Ovary (tissue), 9 donors: ENCODE measurements around the gene CEP97. TPM values are rescaled to one million over a fixed set of nuclear protein-coding genes. Genes with fewer than 3 reads are reported as not detected.

ENCODE experiments used
- DNase-seq, 5 donors: peaks; one replicate each; pipeline ENCODE4 v3.0.0-alpha.2; 2019 to 2020
- H3K27ac ChIP-seq, 2 donors: fragments of 200-600 bp; one replicate each; pipeline versions ENCODE4 v1.5.1 to v1.8.0; 2019 to 2022
- H3K27me3 ChIP-seq: fragments of 200-600 bp; one replicate; pipeline ENCODE4 v1.8.0; 2022
- H3K36me3 ChIP-seq: fragments of 200-600 bp; sonication (generic); one replicate; pipeline ENCODE4 v1.5.1; 2019
- H3K4me1 ChIP-seq: one replicate; pipeline ENCODE4 v1.8.1; 2013; ENCODE audit warnings: mild to moderate bottlenecking, moderate library complexity; ENCODE audit not compliant: insufficient read depth
- H3K4me3 ChIP-seq: fragments of 200-600 bp; sonication (generic); one replicate; pipeline ENCODE4 v1.5.1; 2017
- H3K9me3 ChIP-seq, 2 donors: fragments of 200-600 bp in 1 of 2; sonication (generic) in 1 of 2; one replicate each; pipeline versions ENCODE4 v1.5.1 to v1.8.1; 2013 to 2019; ENCODE audit warnings: mild to moderate bottlenecking in 1 of 2, moderate library complexity in 1 of 2
- CTCF ChIP-seq, 3 donors: fragments of 450-650 bp in 2 of 3; fragments of 200-600 bp in 1 of 3; IDR thresholded peaks; one replicate each; pipeline versions ENCODE4 v1.5.1 to v1.8.0; 2016 to 2022; ENCODE audit warnings: antibody characterized with exemption in 3 of 3, mild to moderate bottlenecking in 1 of 3
- EP300 ChIP-seq: sonication (generic); formaldehyde crosslinking; IDR thresholded peaks from one replicate; pipeline ENCODE4 v1.6.1; 2017; ENCODE audit warnings: antibody characterized with exemption
- POLR2A ChIP-seq: fragments of 450-650 bp; IDR thresholded peaks from one replicate; pipeline ENCODE4 v1.6.1; 2017; ENCODE audit warnings: antibody characterized with exemption, mild to moderate bottlenecking, moderate library complexity
- WGBS, 3 donors: extraction: QIAGEN DNeasy Blood & Tissue Kit in 1 of 3; methylation state at CpG; one replicate each; pipeline versions ENCODE4 v1.1.5 to v1.1.7; 2013 to 2017; 5-methylcytosine and 5-hydroxymethylcytosine counted together
- intact Hi-C, 4 donors: fragments of 100-400 bp; cut with DNase I; formaldehyde crosslinking; loops; one replicate each; pipeline versions ENCODE4 v1.11.0 to v1.15.1; 2022 to 2023
- polyA plus RNA-seq, 2 donors: library from polyadenylated mRNA; stranded (reverse); fragments of 200-250 nt in 1 of 2; fragments of 350-450 nt in 1 of 2; fragmentation: Illumina TruSeq in 1 of 2; extraction: RNeasy Lipid Tissue Mini Kit (QIAGEN cat#74804) in 1 of 2; gene quantifications; one replicate each; pipeline ENCODE4 v1.2.3, GENCODE V29; 2013 to 2014
- total RNA-seq, 7 donors: library from RNA; depleted of rRNA in 2 of 7; stranded (reverse); fragments of >200 nt in 2 of 7; fragmentation: NEBNext Ultra II Directional in 3 of 7; extraction: Animal tissue kit (Norgen Biotek cat#: 25700) in 3 of 7; gene quantifications; one replicate each; pipeline versions ENCODE4 v1.1.0 to v1.2.4, GENCODE V29; 2016 to 2023
- donor health status: DM: no; HTN: no; CAD: no; lungs with moderate emphysema.
- donor health status: DM: no; HTN: no; CAD: no.
- donor health status: Bipolar disorder and iron deficiency.
- donor health status: DM: yes; HTN: yes; CAD: no.
- donor health status: DM: no; HTN: no; CAD: no.
- donor health status: DM: yes; HTN: yes; CAD: no.

Gene CEP97
- total and polyA plus RNA-seq, 9 donors, result 2.4 to 11.1 (median 7.8) TPM

- intact Hi-C loops, result no loop called here
Observed at GRCh38 chr3:101784855-101785613, 60.6 kb downstream of the CEP97 start.

DNA sequence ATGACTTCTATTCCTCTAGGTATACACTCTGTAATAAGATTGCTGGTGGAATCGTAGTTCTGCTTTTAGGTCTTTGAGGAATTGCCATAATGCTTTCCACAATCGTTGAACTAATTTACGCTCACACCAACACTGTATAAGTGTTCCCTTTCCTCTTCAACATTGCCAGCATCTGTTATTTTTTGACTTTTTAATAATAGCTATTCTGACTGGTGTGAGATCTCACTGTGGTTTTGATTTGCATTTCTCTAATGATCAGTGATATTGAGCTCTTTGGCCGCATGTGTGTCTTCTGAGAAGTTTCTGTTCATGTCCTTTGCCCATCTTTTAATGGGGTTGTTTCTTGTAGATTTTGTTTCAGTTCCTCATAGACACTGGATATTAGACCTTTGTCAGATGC, 67.4 kb downstream of the CEP97 start:
- H3K9me3 ChIP-seq, result no peaks in the 10 kb centered on the region
- 95 to 97% (median 96%) methylated on average over 4 of the region's 4 CpGs for WGBS, 3 donors
- DNase-seq, result no peak
- H3K27ac ChIP-seq, result no peak overlapping the region
- no peaks in the 10 kb centered on the region for H3K36me3 ChIP-seq
- no peak for TF ChIP-seq EP300
- TF ChIP-seq POLR2A, result no peak
- TF ChIP-seq CTCF (IDR thresholded peaks at IDR 0.05), result no peak
- H3K4me3 ChIP-seq, result no peak overlapping the region
- intact Hi-C loops, result no loop called here
- H3K4me1 ChIP-seq, result no peaks in the 10 kb centered on the region
- H3K27me3 ChIP-seq, result no peaks in the 10 kb centered on the region

More at GRCh38 chr3:101784855-101785613, 60.6 kb downstream of the CEP97 start:
- DNase-seq, result no peak
- TF ChIP-seq EP300 (no peak), CTCF (IDR thresholded peaks at IDR 0.05) (no peak), POLR2A (no peak)
- Histone ChIP-seq H3K27me3 (no peaks in the 10 kb centered on the region), H3K4me3 (no peak overlapping the region), H3K36me3 (no peaks in the 10 kb centered on the region), H3K27ac (no peak overlapping the region), H3K4me1 (peaks cover 1% of the 10 kb centered on the region), H3K9me3 (no peaks in the 10 kb centered on the region)
- WGBS, 3 donors, result 84 to 91% (median 90%) methylated on average over 5 of the region's 5 CpGs

DNA sequence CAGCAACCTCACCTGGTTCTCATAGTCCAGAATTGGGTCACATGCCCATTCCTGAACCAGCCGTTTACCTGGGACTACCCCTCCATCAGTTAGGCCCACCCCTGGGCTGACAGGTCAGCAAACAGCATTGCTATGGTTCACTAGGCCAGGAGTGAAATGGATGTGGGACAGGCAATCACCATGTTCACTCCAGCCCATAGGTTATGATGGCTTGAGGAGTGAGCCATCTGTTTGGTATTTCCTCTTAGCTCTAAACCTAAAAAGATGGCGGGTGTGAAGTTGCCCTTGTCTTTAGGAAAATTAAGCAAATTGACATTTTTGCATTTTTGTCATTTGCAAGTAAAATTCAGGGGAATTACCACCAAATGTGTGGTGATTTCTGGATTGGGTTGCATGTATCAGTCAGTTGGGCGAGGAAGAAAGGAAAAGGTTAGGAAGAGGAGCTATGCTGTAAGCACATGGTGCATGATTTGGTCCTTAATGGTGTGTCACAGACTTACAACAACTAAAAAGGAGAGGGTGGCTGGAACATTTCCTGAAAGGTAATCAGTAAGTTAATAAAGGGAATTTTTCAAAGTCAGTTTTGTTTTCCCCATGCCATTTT, 71.8 kb downstream of the CEP97 start:
- TF ChIP-seq EP300 (no peak), POLR2A (no peak), CTCF (IDR thresholded peaks at IDR 0.05) (no peak)
- DNase-seq, result no peak
- WGBS, 3 donors, result 94 to 98% (median 96%) methylated on average over 3 of the region's 3 CpGs
- Histone ChIP-seq H3K4me1 (no peaks in the 10 kb centered on the region), H3K27ac (no peak overlapping the region), H3K27me3 (no peaks in the 10 kb centered on the region), H3K36me3 (no peaks in the 10 kb centered on the region), H3K9me3 (no peaks in the 10 kb centered on the region), H3K4me3 (no peak overlapping the region)
- intact Hi-C loops, result no loop called here

DNA sequence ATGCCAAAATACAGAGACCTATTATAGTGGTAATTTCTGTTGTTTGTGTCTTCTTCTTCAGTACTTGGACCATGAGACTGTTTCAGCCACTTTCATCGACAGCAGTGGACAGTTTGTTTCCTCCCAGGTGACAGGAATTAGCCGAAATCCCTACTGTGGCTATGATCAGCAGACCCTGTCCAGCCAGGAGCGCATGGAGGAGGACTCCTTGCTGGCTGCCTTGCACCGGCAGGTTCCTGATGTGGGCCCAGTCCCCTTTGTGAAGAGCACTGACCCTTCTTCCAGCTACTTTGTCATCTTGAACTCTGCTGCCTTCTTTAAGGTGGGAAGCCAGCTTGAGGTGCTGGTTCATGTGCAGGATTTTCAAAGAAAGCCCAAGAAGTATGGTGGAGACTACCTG, 76.8 kb downstream of the CEP97 start:
- no peak overlapping the region for H3K27ac ChIP-seq
- H3K36me3 ChIP-seq, result no peaks in the 10 kb centered on the region
- no peak for DNase-seq
- TF ChIP-seq EP300, result no peak
- TF ChIP-seq POLR2A, result no peak
- TF ChIP-seq CTCF (IDR thresholded peaks at IDR 0.05), result no peak
- H3K27me3 ChIP-seq, result no peaks in the 10 kb centered on the region
- intact Hi-C loops, result loop anchor here in 2 of 4 donors (1.0 to 10.0 kb wide), 2 partner anchors 400 to 734 kb away; no protein-coding TSS in a partner anchor
- H3K4me1 ChIP-seq, result peaks cover 2% of the 10 kb centered on the region
- no peaks in the 10 kb centered on the region for H3K9me3 ChIP-seq
- 84 to 88% (median 85%) methylated on average over 4 of the region's 4 CpGs for WGBS, 3 donors
- H3K4me3 ChIP-seq, result no peak overlapping the region
